Medulla oblongata (tissue), 1 donor: ENCODE measurements around the gene ELAVL3.
"Not testable (repeated sequence)": the region's sequence is repeated elsewhere in the genome, so short reads cannot be mapped to it uniquely, and the experiment has no call there.

Source experiments
- DNase-seq: peaks from one replicate; pipeline ENCODE4 v3.0.0-alpha.2; 2015; ENCODE audit errors: extremely low spot score

ELAVL3 gene

DNA sequence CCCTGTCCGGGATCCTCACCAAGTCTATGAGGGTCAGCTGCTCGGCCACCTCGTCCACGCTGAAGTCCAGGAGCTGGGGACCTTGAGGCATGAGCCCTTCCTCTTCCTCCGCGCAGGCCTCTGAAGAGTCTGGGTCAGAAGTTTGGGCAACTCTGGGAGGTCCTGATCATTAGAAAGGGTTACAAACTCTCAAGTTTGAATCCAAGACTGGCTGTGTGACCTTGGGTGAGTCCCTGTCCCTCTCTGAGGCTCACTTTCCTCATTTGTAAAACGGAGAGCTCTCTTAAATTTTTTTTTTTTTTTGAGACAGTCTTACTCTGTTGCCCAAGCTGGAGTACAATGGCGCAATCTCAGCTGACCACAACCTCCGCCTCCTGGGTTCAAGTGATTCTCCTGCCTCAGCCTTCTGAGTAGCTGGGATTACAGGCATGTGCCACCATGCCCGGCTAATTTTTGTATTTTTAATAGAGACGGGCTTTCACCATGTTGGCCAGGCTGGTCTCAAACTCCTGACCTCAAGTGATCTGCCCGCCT is 74.1 kb downstream of the ELAVL3 start:
- DNase-seq, result not testable (repeated sequence)

GRCh38 chr19:11405846-11406643 is 74.8 kb downstream of the ELAVL3 start:
- DNase-seq, result no peak

DNA sequence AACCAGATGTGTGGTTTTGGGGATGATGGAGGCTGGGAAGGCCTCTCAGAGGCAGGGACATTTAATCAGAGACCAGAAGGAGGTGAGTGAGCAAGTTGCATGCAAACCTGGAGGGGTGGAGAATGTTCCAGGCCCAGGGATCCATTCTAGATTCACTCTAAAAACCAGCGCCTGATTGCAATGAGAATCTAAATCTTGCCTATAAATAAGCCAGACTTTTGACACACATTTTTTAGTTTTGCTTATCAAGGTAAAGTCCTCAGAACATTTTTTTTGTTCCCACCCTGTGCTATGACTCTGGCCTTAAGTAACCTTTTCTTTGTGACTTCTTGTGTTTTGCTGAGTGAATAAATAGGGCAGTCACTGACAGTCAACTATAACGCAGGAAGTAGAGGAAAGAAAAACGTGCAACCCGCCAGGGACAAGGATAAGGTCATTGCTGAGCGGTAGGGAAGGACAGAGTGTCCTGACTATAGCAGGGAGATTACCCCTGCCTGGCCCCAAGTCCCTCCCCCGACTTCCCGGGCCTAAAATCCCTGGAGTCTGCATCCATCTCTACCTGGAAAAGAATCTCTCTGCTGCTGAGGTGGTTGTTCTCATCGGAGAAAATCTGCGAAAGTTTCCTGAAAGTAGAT is 76.1 kb downstream of the ELAVL3 start:
- no peak for DNase-seq

DNA sequence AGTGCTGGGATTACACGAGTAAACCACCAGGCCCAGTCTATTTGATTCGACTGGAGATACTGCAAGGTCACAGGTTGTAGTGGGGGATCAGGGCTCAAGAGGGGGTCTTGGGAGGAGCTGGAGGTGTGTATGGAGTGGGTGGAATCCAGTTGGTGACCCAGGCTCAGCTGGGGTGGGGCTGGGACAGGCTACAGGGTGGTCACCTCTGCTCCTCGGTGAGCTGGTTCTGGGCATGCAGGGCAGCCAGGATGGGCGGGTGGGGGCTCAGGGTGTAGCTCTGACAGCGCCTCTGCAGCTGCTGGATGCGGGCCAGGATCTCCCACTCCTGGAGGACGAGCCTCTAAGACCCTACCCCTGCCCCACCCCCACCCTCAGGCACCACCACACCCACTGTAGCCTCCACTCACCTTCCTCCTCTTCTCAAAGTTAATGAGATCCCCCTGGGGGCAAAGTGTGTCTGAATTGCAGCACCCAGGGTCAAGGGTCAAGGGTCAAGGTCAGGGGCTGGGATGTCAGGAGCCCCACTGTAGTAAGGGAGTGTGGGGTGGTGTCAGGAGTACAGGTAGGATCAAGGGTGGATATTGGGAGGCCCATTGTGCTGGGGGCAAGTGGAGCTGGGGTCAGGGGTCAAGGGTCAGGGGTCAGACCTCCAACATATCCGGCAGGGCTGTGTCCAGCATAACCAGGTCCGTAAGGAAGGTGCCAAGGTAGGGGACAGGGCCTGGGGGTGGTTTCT is 78.9 kb downstream of the ELAVL3 start:
- no peak for DNase-seq
